Astrocyte of the spinal cord (primary cell): ENCODE data around the gene NOL4L.

Experiments
- DNase-seq: peaks from one replicate; pipeline ENCODE4 v3.0.0; 2011; ENCODE audit warnings: low read depth, low spot score
- H3K4me3 ChIP-seq: 2 replicates; pipeline ENCODE4 v1.5.1; 2011; ENCODE audit warnings: low read depth, mild to moderate bottlenecking, low read length, moderate library complexity
- CTCF ChIP-seq: IDR thresholded peaks from 2 replicates; pipeline ENCODE4 v1.5.1; 2012; ENCODE audit warnings: low read depth, mild to moderate bottlenecking, low read length, inconsistent platforms
- in situ Hi-C: cut with HindIII; loops from 2 replicates; pipeline ENCODE4 v1.10.0; 2017; ENCODE audit warnings: low sequenced_read_pairs

Gene NOL4L

GRCh38 chr20:32612351-32613191 is 27.4 kb upstream of the NOL4L start:
- DNase-seq = no peak
- in situ Hi-C loops = no loop called here
- no peak for TF ChIP-seq CTCF
- H3K4me3 ChIP-seq = no peak overlapping the region

- H3K4me3 ChIP-seq = no peak overlapping the region
- in situ Hi-C loops = no loop called here
- DNase-seq = no peak
- TF ChIP-seq CTCF = no peak
Measured at GRCh38 chr20:32611868-32612267, 26.7 kb upstream of the NOL4L start.

GRCh38 chr20:32611286-32611685 is 26.2 kb upstream of the NOL4L start:
- in situ Hi-C loops = no loop called here
- TF ChIP-seq CTCF = no peak
- DNase-seq = no peak
- no peak overlapping the region for H3K4me3 ChIP-seq

- TF ChIP-seq CTCF = no peak
- in situ Hi-C loops = no loop called here
- H3K4me3 ChIP-seq = no peak overlapping the region
- DNase-seq = no peak
Measured at GRCh38 chr20:32610472-32611218, 25.5 kb upstream of the NOL4L start.

GRCh38 chr20:32609993-32610392 is 24.9 kb upstream of the NOL4L start:
- in situ Hi-C loops = no loop called here
- no peak for TF ChIP-seq CTCF
- no peak overlapping the region for H3K4me3 ChIP-seq
- DNase-seq = no peak

GRCh38 chr20:32609111-32609773 is 24.1 kb upstream of the NOL4L start:
- H3K4me3 ChIP-seq = no peak overlapping the region
- no peak for DNase-seq
- no peak for TF ChIP-seq CTCF
- in situ Hi-C loops = no loop called here
